Thymus (tissue), 11 donors: ENCODE results near the gene B4GALT5. TPM values are rescaled to one million over a fixed set of nuclear protein-coding genes. Genes with fewer than 3 reads are reported as not detected.
"Not testable (repeated sequence)": the region's sequence is repeated elsewhere in the genome, so short reads cannot be mapped to it uniquely, and the experiment has no call there.

ENCODE experiments used
- DNase-seq, 9 donors: peaks; one replicate each; pipeline ENCODE4 v3.0.0-alpha.2; 2013; ENCODE audit warnings: low spot score in 9 of 9, low read depth in 6 of 9, missing footprints in 1 of 9
- H3K27ac ChIP-seq, 2 donors: one replicate each; pipeline ENCODE4 v1.5.1; 2013; ENCODE audit warnings: control low read depth in 1 of 2, low read depth in 1 of 2, low read length in 1 of 2, mild to moderate bottlenecking in 1 of 2, moderate library complexity in 1 of 2
- H3K27me3 ChIP-seq, 2 donors: one replicate each; pipeline ENCODE4 v1.5.1; 2013; ENCODE audit warnings: low read length in 1 of 2; ENCODE audit not compliant: control insufficient read depth in 2 of 2, insufficient read depth in 1 of 2
- H3K36me3 ChIP-seq, 2 donors: one replicate each; pipeline ENCODE4 v1.5.1; 2013; ENCODE audit warnings: low read length in 1 of 2, mild to moderate bottlenecking in 1 of 2, moderate library complexity in 1 of 2; ENCODE audit not compliant: control insufficient read depth in 2 of 2, insufficient read depth in 2 of 2
- H3K4me1 ChIP-seq, 2 donors: one replicate each; pipeline ENCODE4 v1.5.1; 2013; ENCODE audit warnings: low read length in 2 of 2; ENCODE audit not compliant: control insufficient read depth in 2 of 2, insufficient read depth in 2 of 2
- H3K4me3 ChIP-seq, 2 donors: one replicate each; pipeline ENCODE4 v1.5.1; 2013; ENCODE audit warnings: low read length in 2 of 2, control low read depth in 1 of 2, mild to moderate bottlenecking in 1 of 2
- H3K9me3 ChIP-seq, 2 donors: one replicate each; pipeline ENCODE4 v1.5.1; 2013; ENCODE audit warnings: low read length in 1 of 2, mild to moderate bottlenecking in 1 of 2; ENCODE audit not compliant: control insufficient read depth in 2 of 2, insufficient read depth in 1 of 2
- WGBS: extraction: QIAGEN DNeasy Blood & Tissue Kit; methylation state at CpG from one replicate; pipeline ENCODE4 v1.1.7; 2013; 5-methylcytosine and 5-hydroxymethylcytosine counted together
- polyA plus RNA-seq: library from polyadenylated mRNA; stranded (reverse); fragments of 200-250 nt; gene quantifications from one replicate; pipeline ENCODE4 v1.2.3, GENCODE V29; 2013
- total RNA-seq: library from RNA; stranded (reverse); fragments of 120-200 nt; gene quantifications from one replicate; pipeline ENCODE4 v1.2.4, GENCODE V29; 2013
- donor health status: healthy.

Gene B4GALT5
- total and polyA plus RNA-seq, 2 donors = 6.8 to 10.9 TPM

- Histone ChIP-seq H3K27ac (no peak overlapping the region), H3K27me3 (no peaks in the 10 kb centered on the region), H3K36me3 (peaks cover 11 to 16% of the 10 kb centered on the region in 2 donors), H3K4me1 (peaks cover 0 to 10% of the 10 kb centered on the region in 2 donors), H3K4me3 (no peak overlapping the region), H3K9me3 (peaks cover 0 to 7% of the 10 kb centered on the region in 2 donors)
- DNase-seq = no peak
- WGBS = 95% methylated on average over 5 of the region's 5 CpGs
Observed at GRCh38 chr20:49633023-49633422, 80.7 kb downstream of the B4GALT5 start.

DNA sequence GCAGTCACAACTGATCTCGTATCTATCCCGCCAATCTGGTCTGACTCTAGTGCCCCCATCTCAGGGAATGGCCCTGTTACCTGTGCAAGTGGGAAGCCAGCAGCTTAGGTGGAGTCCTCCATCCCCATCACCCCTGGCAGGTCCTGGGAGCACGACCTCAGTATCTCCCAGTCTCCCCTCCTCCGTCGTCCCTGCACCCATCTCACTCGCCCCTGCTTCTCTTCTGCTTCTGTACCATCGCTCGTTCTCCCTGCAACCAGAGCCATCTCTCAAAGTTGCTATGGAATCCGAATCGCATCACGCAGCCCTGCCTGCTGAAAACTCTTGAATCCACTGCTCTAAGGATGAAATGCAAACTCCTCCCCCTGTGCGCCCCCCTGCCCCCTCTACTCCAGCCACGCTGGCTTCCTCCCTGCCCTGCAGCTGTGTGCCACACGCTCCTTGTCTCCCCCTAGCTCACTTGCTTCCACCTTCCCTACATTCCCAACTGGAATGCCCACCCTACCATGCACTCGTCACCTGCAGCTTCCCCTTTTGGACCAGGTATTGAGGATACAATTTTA is 81.7 kb downstream of the B4GALT5 start:
- 95% methylated on average over 15 of the region's 15 CpGs for WGBS
- Histone ChIP-seq H3K4me1 (peaks cover 0 to 10% of the 10 kb centered on the region in 2 donors), H3K36me3 (peaks cover 11 to 12% of the 10 kb centered on the region in 2 donors)

DNA sequence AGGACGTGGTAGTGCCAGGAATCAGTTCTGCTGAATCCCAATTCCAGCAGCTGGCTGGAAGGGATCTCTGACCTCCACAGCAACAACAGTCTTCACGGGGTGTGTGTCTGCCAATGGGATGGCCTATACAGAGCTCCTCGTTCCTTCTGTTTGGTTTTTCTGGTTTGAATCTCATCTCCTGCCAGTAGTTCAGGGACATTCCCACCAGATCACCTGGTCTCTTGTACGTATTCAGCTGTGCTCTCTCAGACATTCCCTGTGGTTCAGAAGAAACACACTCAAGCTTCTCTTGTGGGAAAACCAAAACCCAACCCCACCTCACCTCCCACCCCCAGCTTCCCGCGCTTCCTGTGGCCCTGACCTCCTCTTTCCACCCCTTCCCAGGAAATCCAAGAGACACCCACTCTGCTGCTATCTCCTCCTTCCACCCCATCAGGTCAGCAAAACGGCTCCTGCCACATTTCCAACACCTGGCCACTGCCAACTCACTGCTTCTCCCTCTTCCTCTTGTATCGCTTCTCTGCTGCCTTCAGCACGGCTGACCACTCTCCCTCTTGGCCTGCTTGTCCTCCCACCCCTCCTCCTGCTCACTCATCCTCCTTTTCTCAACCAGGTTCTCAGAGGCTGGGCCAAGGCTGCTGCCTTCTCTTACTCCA is 82.5 kb downstream of the B4GALT5 start:
- peak overlapping the region; percentile 37 to 64 for H3K27ac ChIP-seq

More for the DNA sequence above, 81.7 kb downstream of the B4GALT5 start:
- no peaks in the 10 kb centered on the region for H3K27me3 ChIP-seq
- H3K27ac ChIP-seq = no peak overlapping the region
- DNase-seq = no peak
- no peak overlapping the region for H3K4me3 ChIP-seq
- H3K9me3 ChIP-seq = peaks cover 0 to 7% of the 10 kb centered on the region in 2 donors

DNA sequence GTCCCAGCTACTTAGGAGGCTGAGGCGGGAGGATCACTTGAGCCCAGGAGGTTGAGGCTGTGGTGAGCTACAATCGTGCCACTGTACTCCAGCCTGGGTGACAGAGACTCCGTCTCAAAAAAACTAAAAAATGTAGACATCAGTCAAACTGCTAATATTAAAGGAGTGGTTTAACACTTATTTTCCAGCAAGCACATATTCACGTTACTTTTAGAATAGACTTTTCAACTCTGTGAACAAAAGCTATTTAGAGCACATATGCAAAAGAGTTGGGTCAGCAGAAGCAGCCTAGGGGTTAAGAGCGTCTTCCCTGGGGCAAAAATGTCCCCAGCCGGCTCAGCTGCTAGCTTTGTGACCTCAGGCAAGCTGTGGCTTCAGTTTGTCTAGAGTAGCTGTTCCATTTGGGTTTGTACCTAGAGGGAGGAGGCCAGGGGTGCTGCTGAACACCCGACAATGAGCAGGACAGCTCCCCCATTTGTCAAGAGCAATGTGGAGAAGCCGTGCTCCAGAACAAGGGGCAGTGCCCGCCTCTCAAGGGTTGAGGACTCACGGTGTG is 83.2 kb downstream of the B4GALT5 start:
- DNase-seq = no peak
- peaks cover under 1 to 3% of the 10 kb centered on the region in 2 donors for H3K36me3 ChIP-seq
- no peak overlapping the region for H3K27ac ChIP-seq
- 85% methylated on average over 10 of the region's 10 CpGs for WGBS
- H3K4me1 ChIP-seq = peaks cover 0 to 7% of the 10 kb centered on the region in 2 donors
- no peak overlapping the region for H3K4me3 ChIP-seq
- peaks cover 0 to 7% of the 10 kb centered on the region in 2 donors for H3K9me3 ChIP-seq
- no peaks in the 10 kb centered on the region for H3K27me3 ChIP-seq

More for the DNA sequence above, 82.5 kb downstream of the B4GALT5 start:
- 85% methylated on average over 9 of the region's 9 CpGs for WGBS
- Histone ChIP-seq H3K4me1 (peaks cover 0 to 7% of the 10 kb centered on the region in 2 donors), H3K9me3 (peaks cover 0 to 7% of the 10 kb centered on the region in 2 donors), H3K27me3 (no peaks in the 10 kb centered on the region), H3K36me3 (peaks cover 6 to 8% of the 10 kb centered on the region in 2 donors), H3K4me3 (no peak overlapping the region)
- no peak for DNase-seq

DNA sequence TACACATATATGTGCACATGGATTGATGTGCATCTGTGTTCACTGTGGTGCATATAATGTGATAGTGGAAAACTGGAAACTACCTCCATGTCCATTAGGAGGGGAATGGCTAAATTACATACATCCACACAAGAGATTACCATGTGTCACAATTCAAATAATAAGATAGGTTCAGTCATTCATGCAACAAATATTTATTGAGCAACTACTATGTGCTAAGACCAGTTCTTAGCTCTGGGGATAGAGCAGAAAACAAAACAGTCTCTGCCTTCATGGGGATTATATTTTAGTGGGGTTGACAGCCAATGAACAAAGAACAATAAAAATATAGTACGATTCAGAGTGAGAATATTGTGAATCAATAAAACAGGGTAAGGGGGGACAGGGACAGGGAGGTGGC is 84.1 kb downstream of the B4GALT5 start:
- no peak for DNase-seq
- no peaks in the 10 kb centered on the region for H3K27me3 ChIP-seq
- H3K27ac ChIP-seq = no peak overlapping the region
- peaks cover 0 to 7% of the 10 kb centered on the region in 2 donors for H3K9me3 ChIP-seq
- 99% methylated on average over 1 of the region's 1 CpG for WGBS
- H3K4me1 ChIP-seq = peaks cover 0 to 2% of the 10 kb centered on the region in 2 donors
- no peak overlapping the region for H3K4me3 ChIP-seq
- H3K36me3 ChIP-seq = peaks cover 0 to 1% of the 10 kb centered on the region in 2 donors

- H3K27ac ChIP-seq, H3K36me3 ChIP-seq, H3K4me3 ChIP-seq, DNase-seq, H3K27me3 ChIP-seq, H3K9me3 ChIP-seq, H3K4me1 ChIP-seq: not testable (repeated sequence)
- WGBS = 96% methylated on average over 3 of the region's 3 CpGs
Observed at GRCh38 chr20:49628280-49628679, 85.4 kb downstream of the B4GALT5 start.

GRCh38 chr20:49627329-49627761 is 86.3 kb downstream of the B4GALT5 start:
- no peak overlapping the region for H3K27ac ChIP-seq
- peaks cover 0 to 2% of the 10 kb centered on the region in 2 donors for H3K4me1 ChIP-seq
- H3K9me3 ChIP-seq = peaks cover 0 to 7% of the 10 kb centered on the region in 2 donors
- WGBS = 94% methylated on average over 6 of the region's 6 CpGs
- no peak for DNase-seq
- H3K4me3 ChIP-seq = no peak overlapping the region
- no peaks in the 10 kb centered on the region for H3K27me3 ChIP-seq
- H3K36me3 ChIP-seq = no peaks in the 10 kb centered on the region

DNA sequence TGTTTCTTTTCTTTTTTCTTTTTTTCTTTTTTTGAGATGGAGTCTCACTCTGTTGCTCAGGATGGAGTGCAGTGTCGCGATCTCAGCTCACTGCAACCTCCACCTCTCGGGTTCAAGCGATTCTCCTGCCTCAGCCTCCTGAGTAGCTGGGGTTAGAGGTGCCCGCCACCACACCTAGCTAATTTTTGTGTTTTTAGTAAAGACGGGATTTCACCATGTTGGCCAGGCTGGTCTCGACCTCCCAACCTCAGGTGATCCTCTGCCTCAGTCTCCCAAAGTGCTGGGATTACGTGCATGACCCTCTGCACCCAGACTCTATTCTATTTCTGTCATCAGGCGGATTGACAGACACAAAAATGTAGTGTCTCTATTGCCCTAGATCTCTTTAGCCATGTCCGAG is 88.7 kb downstream of the B4GALT5 start:
- H3K4me3 ChIP-seq, DNase-seq, H3K27me3 ChIP-seq, H3K9me3 ChIP-seq, H3K27ac ChIP-seq, H3K36me3 ChIP-seq, H3K4me1 ChIP-seq: not testable (repeated sequence)
- 97% methylated on average over 10 of the region's 10 CpGs for WGBS

DNA sequence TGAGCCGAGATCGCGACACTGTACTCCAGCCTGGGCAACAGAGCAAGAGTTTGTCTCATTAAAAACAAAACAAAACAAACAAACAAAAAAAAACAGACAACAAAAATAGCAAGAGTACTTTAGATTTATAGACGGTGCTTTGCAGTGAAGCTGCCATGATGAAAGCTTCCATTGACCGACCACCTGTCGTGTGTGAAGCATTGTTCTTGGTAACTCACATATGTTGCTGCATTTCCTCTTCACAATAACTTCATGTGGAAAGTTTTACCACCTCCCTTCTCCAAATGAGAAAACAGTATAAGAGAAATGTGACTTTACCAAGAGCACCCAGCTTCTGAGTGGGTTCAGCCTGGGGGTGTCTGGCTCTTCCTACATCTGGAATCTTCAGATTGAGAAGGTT is 89.4 kb downstream of the B4GALT5 start:
- H3K36me3 ChIP-seq = no peaks in the 10 kb centered on the region
- H3K27me3 ChIP-seq = no peaks in the 10 kb centered on the region
- H3K27ac ChIP-seq = no peak overlapping the region
- 92% methylated on average over 6 of the region's 6 CpGs for WGBS
- peaks cover 0 to 7% of the 10 kb centered on the region in 2 donors for H3K9me3 ChIP-seq
- H3K4me3 ChIP-seq = no peak overlapping the region
- H3K4me1 ChIP-seq = no peaks in the 10 kb centered on the region
- no peak for DNase-seq
